NCI-H1417 (cell line): ENCODE data around the gene C1orf210.

Experiments
- DNase-seq, 3 experiments: peaks; one replicate each; lab custom pipeline; 2025; lab: John Stamatoyannopoulos, UW

Gene C1orf210

GRCh38 chr1:43273708-43274107 lies 11.7 kb downstream of the C1orf210 start:
- no peak for DNase-seq

GRCh38 chr1:43272576-43273571 lies 12.5 kb downstream of the C1orf210 start:
- no peak for DNase-seq

GRCh38 chr1:43272161-43272560 lies 13.2 kb downstream of the C1orf210 start:
- no peak for DNase-seq

DNA sequence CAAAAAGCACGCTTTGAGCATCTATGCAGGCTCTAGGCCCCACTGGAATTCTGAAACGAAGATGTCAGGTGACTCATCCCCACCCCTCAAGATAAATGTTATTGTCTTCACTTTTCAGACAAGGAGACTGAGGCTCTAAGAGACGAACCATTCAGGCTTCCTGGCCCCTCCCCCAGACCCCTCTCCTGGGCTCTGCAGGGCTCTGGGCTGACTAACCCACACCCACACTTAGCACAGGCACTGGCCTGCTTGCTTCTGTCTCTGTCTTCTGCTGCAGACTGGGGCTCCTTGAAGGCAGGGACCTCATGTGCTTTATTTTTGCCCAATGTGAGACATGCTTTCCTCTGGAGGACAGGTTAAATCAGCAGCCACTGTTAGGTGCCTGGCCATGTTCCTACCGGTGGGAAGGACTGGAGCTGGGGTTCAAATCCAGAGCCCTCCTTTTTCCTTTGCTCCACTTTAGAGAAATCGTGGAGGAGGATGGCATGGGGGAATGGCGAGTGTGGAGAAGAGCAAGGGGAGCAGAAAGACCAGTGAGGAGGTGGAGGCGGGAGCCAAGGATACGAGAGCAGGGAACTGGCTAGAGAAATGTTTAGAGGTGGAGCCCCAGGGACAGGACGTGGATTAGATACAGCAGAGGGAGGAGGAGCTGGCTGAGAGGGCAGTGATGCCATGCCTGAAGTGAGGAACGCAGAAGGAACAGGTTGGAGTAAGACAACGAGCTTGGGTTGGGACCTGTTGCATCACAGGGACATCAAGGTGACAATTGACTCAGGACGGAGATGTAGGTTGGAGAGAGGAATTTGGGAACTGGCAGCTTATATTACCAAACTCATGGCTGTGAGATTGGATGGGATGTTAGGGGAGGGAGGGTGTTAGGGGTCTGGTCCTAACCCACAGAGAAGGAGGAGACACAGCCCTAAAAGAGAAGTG lies 13.9 kb downstream of the C1orf210 start:
- DNase-seq, result no peak

DNA sequence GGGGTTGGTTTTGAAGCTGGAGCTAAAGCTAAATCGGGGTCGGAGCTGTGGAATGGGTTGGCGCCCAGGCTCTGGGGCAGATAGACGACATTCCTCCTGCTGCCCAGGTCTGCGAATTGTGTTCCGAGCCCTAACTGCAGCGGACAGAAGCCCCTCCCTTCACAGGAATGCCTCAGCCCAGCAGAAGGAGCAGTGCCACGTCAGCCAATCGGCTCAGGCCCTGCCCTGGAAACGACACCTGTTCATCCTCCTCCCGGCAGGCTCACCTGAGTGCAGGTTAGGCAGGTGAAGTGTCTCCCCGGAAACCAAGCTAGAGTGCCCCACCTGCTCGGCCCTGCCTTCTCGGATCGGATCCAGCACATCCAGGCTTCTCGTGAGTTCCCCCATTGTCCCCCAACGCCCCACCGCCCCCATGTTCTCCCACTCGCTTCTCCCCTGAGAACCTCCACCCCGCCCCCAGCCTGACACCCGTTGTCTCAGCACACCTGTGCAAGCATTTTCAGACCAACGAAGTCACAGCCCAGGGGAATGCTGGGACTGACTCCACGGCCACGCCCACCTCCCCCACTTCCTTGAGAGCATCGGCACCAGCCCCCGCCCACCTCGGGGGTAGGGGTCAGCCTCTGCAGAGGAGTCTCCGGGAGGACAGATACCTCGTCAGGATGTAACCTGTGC lies 14.8 kb downstream of the C1orf210 start:
- peak; percentile 62 to 73 (median 72) for DNase-seq

- no peak for DNase-seq
Measured at GRCh38 chr1:43269627-43270375, 15.6 kb downstream of the C1orf210 start, which contains the start of gene TMEM125. TSS of gene TMEM125 (plus strand) at chr1:43269983. CDS start at chr1:43272723, 2,740 bp downstream.

GRCh38 chr1:43267818-43268425 lies 17.5 kb downstream of the C1orf210 start:
- no peak for DNase-seq

DNA sequence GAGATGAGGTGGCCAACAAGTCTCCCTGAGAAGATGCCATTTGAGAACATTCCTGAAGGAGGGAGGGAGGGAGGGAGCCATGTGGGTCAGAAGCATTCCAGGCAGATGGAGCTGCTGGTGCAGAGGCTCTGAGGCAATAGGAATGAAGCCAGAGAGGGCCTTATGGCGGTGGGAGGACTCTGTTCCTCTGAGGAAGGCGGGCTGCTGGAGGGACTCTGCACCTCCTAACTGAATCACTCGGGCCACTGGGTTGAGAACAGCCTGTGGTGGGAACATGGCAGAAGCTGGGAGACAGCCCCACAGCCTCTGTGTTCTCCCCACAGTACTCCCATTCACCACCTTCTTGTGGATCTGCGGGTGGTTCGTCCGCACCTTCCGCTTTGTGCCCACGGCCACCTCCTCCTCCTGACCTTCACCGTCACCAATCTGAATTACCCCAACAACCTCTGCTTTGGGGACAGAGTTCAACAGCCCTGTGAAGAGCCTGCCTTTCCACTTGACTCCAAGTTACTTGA lies 18.0 kb downstream of the C1orf210 start:
- no peak for DNase-seq

DNA sequence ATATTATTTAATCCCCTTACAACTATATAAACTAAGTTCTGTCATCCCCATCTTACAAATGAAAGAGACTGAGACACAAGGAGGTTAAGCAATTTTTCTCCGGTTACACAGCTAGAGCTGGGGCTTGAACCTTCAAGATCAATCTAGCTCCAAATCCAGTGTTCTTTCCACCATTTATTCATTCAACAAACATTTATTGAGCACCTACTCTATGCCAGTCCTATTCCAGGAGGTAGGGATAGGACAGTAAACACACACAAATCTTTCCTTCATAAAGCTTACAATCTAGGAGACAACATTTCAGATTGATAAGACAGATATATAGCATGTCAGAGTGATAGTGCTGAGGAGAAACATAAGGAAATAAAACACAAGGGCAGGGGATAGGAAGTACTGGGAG lies 18.5 kb downstream of the C1orf210 start:
- DNase-seq, result no peak

DNA sequence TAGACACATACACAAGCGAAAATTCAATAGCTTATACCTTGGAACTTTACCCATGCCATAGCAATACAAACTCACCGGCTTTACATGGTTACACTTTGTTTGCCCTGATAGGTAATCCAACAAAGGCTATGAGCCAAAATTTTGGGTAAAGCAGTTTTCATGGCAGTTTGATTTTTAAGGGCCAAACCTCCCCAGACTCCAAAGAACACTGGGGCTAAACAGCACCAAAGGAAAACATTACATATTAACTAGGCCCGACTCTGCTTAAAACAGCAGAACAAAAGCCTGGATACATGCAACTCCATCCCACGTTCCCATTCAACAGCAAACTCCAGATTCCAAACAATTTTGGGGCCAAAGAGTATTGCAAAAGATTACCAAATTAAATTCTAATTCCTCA lies 19.9 kb downstream of the C1orf210 start:
- DNase-seq, result no peak

DNA sequence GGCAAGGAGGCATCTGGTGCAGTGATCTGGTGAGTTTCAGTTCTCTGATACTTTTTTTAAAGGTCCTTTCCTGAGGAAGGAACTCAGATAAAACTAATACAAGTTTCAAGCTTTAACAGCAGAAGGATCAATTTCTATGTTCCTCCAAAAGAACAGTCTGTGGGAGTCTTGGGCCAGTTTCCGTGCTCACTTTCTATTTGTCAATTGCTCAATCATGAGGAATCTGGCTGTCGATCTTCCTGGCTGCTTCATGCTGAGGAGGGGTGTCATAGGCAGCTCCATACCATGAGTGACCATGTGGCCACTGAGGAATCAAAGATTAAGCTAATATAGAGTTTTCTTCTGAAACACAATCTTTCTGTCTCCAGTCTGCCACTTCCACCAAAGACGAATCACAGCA lies 27.0 kb downstream of the C1orf210 start:
- DNase-seq, result no peak

GRCh38 chr1:43256675-43257570 lies 28.5 kb downstream of the C1orf210 start:
- DNase-seq, result no peak

DNA sequence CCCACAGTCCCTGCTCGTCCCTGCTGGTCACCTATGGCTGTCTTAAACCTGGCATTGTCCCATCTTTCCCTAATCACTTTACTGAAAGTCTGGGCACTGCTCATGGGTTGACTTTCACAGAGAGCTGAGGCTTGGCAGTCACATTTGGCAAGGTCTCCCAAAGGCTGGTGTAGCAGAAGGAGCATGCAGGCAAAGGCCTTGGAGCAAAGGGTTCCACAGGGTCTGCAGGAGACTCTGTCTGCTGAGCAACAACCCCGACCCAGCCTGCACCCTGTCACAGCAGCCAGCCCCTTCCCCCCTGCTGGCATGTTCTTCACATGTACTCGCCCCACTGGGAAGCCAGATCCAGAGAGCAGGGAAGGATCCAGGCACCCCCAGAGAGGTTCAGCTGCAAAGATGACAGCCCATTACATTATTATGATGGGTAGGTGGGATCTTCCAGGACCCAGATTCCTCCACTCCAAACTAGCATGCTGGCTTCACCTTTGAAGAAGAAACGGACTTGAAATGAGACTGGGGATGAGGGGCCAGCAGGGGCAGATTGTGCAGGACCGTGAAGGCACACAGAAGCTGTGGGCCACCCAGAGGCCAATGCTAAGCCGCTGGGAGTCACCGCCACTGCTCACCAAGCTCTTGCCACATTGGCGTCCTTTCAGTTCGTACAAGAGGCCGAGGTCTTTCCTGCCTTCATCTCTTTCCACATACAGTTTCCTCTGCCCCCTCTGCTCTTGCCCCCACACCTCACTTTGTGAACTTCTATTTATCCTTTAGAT lies 29.8 kb downstream of the C1orf210 start:
- no peak for DNase-seq

DNA sequence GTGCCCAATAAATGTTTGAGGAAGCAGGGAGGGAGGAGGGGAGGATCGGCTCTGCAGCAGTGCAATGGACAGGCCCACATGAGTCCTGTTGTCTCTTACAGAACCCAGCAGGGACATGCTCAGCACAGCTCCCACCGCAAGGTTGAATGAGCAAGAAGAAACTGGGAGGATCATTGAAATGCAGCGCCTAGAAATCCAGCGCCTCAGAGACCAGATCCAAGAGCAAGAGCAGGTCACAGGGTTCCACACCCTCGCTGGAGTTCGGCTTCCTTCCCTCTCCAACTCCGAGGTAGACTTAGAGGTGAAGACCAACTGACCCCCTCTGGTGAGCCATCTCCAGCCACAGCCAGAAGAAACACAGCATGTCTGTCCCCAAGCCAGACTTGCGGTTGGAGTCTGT lies 31.5 kb downstream of the C1orf210 start:
- DNase-seq, result no peak

GRCh38 chr1:43253173-43253572 lies 32.2 kb downstream of the C1orf210 start:
- no peak for DNase-seq

DNA sequence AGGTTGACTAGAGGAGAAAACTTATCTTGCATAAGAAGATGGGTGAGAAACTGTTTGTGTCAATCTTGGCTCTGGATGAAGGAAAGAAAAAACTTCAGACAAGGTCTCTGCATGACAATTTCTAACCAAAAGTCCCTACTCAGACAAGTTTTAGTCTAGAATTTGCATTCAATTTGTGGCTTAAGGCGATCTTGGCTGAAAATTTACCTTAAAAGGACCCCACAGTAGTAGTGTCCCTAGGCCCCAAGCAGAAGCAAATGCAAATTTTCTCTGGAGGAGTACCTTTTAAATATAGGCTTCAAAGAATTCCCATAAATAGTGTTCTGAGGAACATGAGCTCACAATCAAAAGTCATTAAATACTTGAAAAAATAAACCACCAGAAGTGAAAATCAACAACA lies 33.2 kb downstream of the C1orf210 start:
- DNase-seq, result no peak

DNA sequence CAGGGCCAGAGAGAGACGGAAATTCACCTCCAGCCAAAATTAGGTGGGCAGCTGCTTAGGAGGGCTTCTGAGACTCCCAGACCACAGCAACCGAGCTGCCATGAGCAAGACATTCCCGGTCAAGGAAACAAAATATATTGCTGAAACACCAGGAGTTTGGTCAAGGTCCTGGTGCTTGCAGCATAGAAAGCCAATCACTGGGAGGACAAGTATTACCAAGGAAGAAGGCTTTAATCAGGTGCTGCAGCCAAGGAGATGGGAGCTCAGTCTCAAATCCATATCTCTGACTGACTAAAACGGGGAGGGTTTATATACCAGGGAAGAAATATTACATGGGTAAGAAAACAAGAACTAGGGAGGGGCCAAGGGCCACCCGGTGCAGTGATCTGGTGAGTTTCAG lies 34.4 kb downstream of the C1orf210 start:
- no peak for DNase-seq

DNA sequence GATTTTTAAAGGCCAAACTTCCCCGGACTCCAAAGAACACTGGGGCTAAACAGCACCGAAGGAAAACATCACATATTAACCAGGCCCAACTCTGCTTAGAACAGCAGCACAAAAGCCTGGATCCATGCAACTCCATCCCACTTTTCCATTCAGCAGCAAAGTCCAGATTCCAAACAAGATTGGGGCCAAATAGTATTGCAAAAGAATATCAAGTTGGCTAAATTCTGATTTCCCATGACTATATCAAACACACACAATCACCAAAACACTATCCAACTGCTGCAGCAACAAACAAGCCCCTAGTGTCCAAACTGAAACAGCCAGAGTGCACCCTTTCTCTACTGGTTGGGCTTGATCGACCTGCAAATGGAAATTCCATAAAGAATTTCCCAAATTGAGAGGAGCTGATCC lies 35.0 kb downstream of the C1orf210 start:
- DNase-seq, result no peak
